ENCODE data around the gene NDUFAF7. TPM values are rescaled to one million over a fixed set of nuclear protein-coding genes. Genes with fewer than 3 reads are reported as not detected.

The NDUFAF7 gene
- 18.5 TPM for total RNA-seq

GRCh38 chr2:37231241-37232130 lies at the start of gene NDUFAF7, which contains the start of gene CEBPZ:
Gene NDUFAF7, plus strand, starts transcription at chr2:37231658. Its CDS starts 48 bp downstream, at chr2:37231706.
Gene CEBPZ, minus strand, starts transcription at chr2:37231596. Its CDS starts 29 bp downstream, at chr2:37231567.

GRCh38 chr2:37188570-37188969 lies 42.9 kb upstream of the NDUFAF7 start, which contains the start of gene SULT6B1:
Gene SULT6B1, minus strand, starts transcription at chr2:37188670. Its CDS starts 30 bp downstream, at chr2:37188640.

GRCh38 chr2:37196320-37197195 lies 34.9 kb upstream of the NDUFAF7 start, which contains the start of gene CEBPZOS:
Gene CEBPZOS, plus strand, starts transcription at chr2:37196496. Its CDS starts 3,209 bp downstream, at chr2:37199705.

Other genes starting within 250 kb of the NDUFAF7 start
- gene HEATR5B, start 147.3 kb upstream of the NDUFAF7 start, total RNA-seq, result 33.0 TPM
- gene GPATCH11, start 147.1 kb upstream of the NDUFAF7 start, total RNA-seq, result 5.0 TPM
- gene EIF2AK2, start 74.7 kb upstream of the NDUFAF7 start, total RNA-seq, result 34.8 TPM
- not detected for gene SULT6B1, start 43.0 kb upstream of the NDUFAF7 start, total RNA-seq
- 28.0 TPM for gene CEBPZOS, start 35.2 kb upstream of the NDUFAF7 start, total RNA-seq
- 35.1 TPM for gene CEBPZ, start 62 bp upstream of the NDUFAF7 start, total RNA-seq
- gene PRKD3, start 93.2 kb downstream of the NDUFAF7 start, total RNA-seq, result 54.7 TPM
- gene QPCT, start 113.0 kb downstream of the NDUFAF7 start, total RNA-seq, result 12.2 TPM

Data from metanephros (tissue), 1 donor.